HEK293 (cell line): Measurements from ENCODE around the gene FGD5.

Source experiments
- CTCF ChIA-PET: fragments of 350-600 bp; formaldehyde crosslinking; extraction: SDS; loops from one replicate; lab custom pipeline; 2021; ENCODE audit warnings: antibody characterized with exemption; lab: Yijun Ruan, JAX
- POLR2A ChIA-PET: fragments of 300-600 bp; formaldehyde crosslinking; extraction: SDS; loops from one replicate; lab custom pipeline; 2020; ENCODE audit warnings: antibody characterized with exemption, inconsistent platforms; lab: Yijun Ruan, JAX
- H3K27ac ChIP-seq: fragments of 200-500 bp; sonication (Bioruptor generic); 2 replicates; pipeline ENCODE4 v1.5.1; 2014; ENCODE audit warnings: low read depth, low read length, control low read depth, inconsistent platforms; ENCODE audit errors: extremely low read depth
- H3K36me3 ChIP-seq, 2 experiments: fragments of 200-500 bp in 1 of 2; sonication (Bioruptor generic) in 1 of 2; 1 replicate in 1 of 2; 2 replicates in 1 of 2; pipeline ENCODE4 v1.5.1; 2014 to 2017; ENCODE audit warnings: inconsistent platforms in 2 of 2, low read length in 2 of 2; ENCODE audit not compliant: control insufficient read depth in 2 of 2, insufficient read depth in 1 of 2
- H3K4me1 ChIP-seq: fragments of 200-500 bp; sonication (Bioruptor generic); 2 replicates; pipeline ENCODE4 v1.5.1; 2014; ENCODE audit warnings: mild to moderate bottlenecking, low read length, inconsistent platforms; ENCODE audit not compliant: control insufficient read depth, insufficient read depth
- H3K4me3 ChIP-seq: 2 replicates; pipeline ENCODE4 v1.5.1; 2011; ENCODE audit warnings: low read depth, mild to moderate bottlenecking, control low read depth, low read length, moderate library complexity
- H3K9me3 ChIP-seq: fragments of 200-500 bp; sonication (Bioruptor generic); 2 replicates; pipeline ENCODE4 v1.5.1; 2014; ENCODE audit warnings: low read depth, low read length, inconsistent platforms; ENCODE audit not compliant: control insufficient read depth, insufficient read depth
- INSM2 ChIP-seq: fragments of 450-650 bp; formaldehyde crosslinking; IDR thresholded peaks from 2 replicates; pipeline ENCODE4 v1.5.1; 2016; ENCODE audit warnings: missing biosample characterization, missing genetic modification characterization
- KLF17 ChIP-seq: fragments of 450-650 bp; formaldehyde crosslinking; IDR thresholded peaks from 2 replicates; pipeline ENCODE4 v1.5.1; 2016; ENCODE audit warnings: missing biosample characterization, missing genetic modification characterization
- KLF9 ChIP-seq: fragments of 450-650 bp; formaldehyde crosslinking; IDR thresholded peaks from 2 replicates; pipeline ENCODE4 v1.5.1; 2016; ENCODE audit warnings: missing biosample characterization, missing genetic modification characterization, low read depth
- YY1 ChIP-seq: fragments of 450-650 bp; formaldehyde crosslinking; IDR thresholded peaks from 2 replicates; pipeline ENCODE4 v1.5.1; 2018; ENCODE audit warnings: missing biosample characterization, missing genetic modification characterization
- ZBTB26 ChIP-seq: fragments of 450-650 bp; formaldehyde crosslinking; optimal IDR thresholded peaks from 2 replicates; pipeline ENCODE3; 2016; ENCODE audit warnings: missing biosample characterization, mild to moderate bottlenecking, missing genetic modification characterization
- ZBTB44 ChIP-seq: fragments of 450-650 bp; IDR thresholded peaks from 2 replicates; pipeline ENCODE4 v1.5.1; 2018; ENCODE audit warnings: missing biosample characterization, mild to moderate bottlenecking, missing genetic modification characterization
- ZIC2 ChIP-seq: fragments of 450-650 bp; formaldehyde crosslinking; IDR thresholded peaks from 2 replicates; pipeline ENCODE4 v1.5.1; 2016; ENCODE audit warnings: missing biosample characterization, missing genetic modification characterization
- ZNF10 ChIP-seq: fragments of 450-650 bp; formaldehyde crosslinking; IDR thresholded peaks from 2 replicates; pipeline ENCODE4 v1.5.1; 2017; ENCODE audit warnings: missing biosample characterization, missing genetic modification characterization
- ZNF112 ChIP-seq: fragments of 450-650 bp; formaldehyde crosslinking; IDR thresholded peaks from 2 replicates; pipeline ENCODE4 v1.5.0; 2017; ENCODE audit warnings: missing biosample characterization, missing genetic modification characterization
- ZNF169 ChIP-seq: fragments of 450-650 bp; formaldehyde crosslinking; IDR thresholded peaks from 2 replicates; pipeline ENCODE4 v1.5.1; 2016; ENCODE audit warnings: missing biosample characterization, missing genetic modification characterization
- ZNF211 ChIP-seq: fragments of 450-650 bp; formaldehyde crosslinking; IDR thresholded peaks from 2 replicates; pipeline ENCODE4 v1.5.1; 2016; ENCODE audit warnings: low read depth, missing biosample characterization, missing genetic modification characterization
- ZNF501 ChIP-seq: fragments of 450-650 bp; formaldehyde crosslinking; IDR thresholded peaks from 2 replicates; pipeline ENCODE4 v1.5.1; 2016; ENCODE audit warnings: missing biosample characterization, missing genetic modification characterization
- ZNF626 ChIP-seq: fragments of 450-650 bp; sonication (Bioruptor Pico); formaldehyde crosslinking; IDR thresholded peaks from 2 replicates; pipeline ENCODE4 v1.5.1; 2018; ENCODE audit warnings: missing biosample characterization, missing genetic modification characterization, inconsistent platforms
- ZNF792 ChIP-seq: fragments of 450-650 bp; formaldehyde crosslinking; IDR thresholded peaks from 2 replicates; pipeline ENCODE4 v1.5.1; 2016; ENCODE audit warnings: missing biosample characterization, missing genetic modification characterization
- TF ChIP-seq, protein P1 (sequence below): fragments of 450-650 bp; formaldehyde crosslinking; IDR thresholded peaks from 2 replicates; pipeline ENCODE4 v1.5.1; 2017; ENCODE audit warnings: missing biosample characterization, missing genetic modification characterization

FGD5 gene

DNA sequence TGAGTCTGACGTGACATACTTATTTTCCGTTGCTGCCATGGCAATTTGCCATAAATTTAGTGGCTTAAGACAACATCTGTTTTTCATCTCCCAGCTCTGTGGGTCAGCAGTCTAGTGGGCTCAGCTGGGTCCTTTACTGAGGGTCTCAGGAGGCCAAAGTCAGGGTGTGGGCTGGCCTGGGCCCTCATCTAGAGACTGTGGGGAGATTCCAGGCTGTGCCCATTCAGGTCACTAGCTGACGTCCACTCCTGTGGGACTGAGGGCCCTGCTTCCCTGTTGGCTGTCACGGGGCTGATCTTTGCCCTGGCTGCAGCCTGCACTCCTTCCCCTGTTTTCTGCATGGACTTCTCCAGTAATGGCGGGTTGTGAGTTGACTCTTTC lies 19.1 kb downstream of the FGD5 start:
- no peak overlapping the region for H3K4me3 ChIP-seq
- H3K4me1 ChIP-seq = no peaks in the 10 kb centered on the region
- TF ChIP-seq ZNF626 (tag by site-specific recombination) (no peak), KLF9 (tag by site-specific recombination) (no peak), ZIC2 (tag by site-specific recombination) (no peak), ZBTB44 (tag by site-specific recombination) (no peak), ZBTB26 (tag by site-specific recombination) (no peak), KLF17 (no peak), ZNF10 (tag by site-specific recombination) (no peak), YY1 (tag by site-specific recombination) (no peak), ZNF112 (tag by site-specific recombination) (no peak), INSM2 (tag by site-specific recombination) (no peak), ZNF211 (tag by site-specific recombination) (no peak)
- no peaks in the 10 kb centered on the region for H3K9me3 ChIP-seq
- ChIA-PET POLR2A (no interaction called here), CTCF (interaction anchor here (0.6 kb wide), 2 partner anchors 82 to 753 kb away, joined by 3 read pairs; no protein-coding TSS in a partner anchor)
- no peak overlapping the region for H3K27ac ChIP-seq
- no peaks in the 10 kb centered on the region for H3K36me3 ChIP-seq

GRCh38 chr3:14839236-14839635 lies 20.5 kb downstream of the FGD5 start:
- POLR2A ChIA-PET = no interaction called here
- no peak overlapping the region for H3K27ac ChIP-seq
- H3K9me3 ChIP-seq = no peaks in the 10 kb centered on the region
- no peak overlapping the region for H3K4me3 ChIP-seq
- no peaks in the 10 kb centered on the region for H3K4me1 ChIP-seq
- CTCF ChIA-PET = interaction anchor here (0.5 to 1.5 kb wide), 5 partner anchors 13 to 301 kb away, joined by 3 to 8 read pairs (median 3); no protein-coding TSS in a partner anchor
- TF ChIP-seq, protein P1, sequence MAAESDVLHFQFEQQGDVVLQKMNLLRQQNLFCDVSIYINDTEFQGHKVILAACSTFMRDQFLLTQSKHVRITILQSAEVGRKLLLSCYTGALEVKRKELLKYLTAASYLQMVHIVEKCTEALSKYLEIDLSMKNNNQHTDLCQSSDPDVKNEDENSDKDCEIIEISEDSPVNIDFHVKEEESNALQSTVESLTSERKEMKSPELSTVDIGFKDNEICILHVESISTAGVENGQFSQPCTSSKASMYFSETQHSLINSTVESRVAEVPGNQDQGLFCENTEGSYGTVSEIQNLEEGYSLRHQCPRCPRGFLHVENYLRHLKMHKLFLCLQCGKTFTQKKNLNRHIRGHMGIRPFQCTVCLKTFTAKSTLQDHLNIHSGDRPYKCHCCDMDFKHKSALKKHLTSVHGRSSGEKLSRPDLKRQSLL = no peak
- no peak for TF ChIP-seq ZNF792 (tag by site-specific recombination)
- no peak for TF ChIP-seq ZNF501
- H3K36me3 ChIP-seq = no peaks in the 10 kb centered on the region

- Histone ChIP-seq H3K27ac (no peak overlapping the region), H3K9me3 (no peaks in the 10 kb centered on the region), H3K4me3 (no peak overlapping the region), H3K4me1 (no peaks in the 10 kb centered on the region)
- CTCF ChIA-PET = interaction anchor here (0.6 kb wide), 1 partner anchor 9 kb away, joined by 3 read pairs; no protein-coding TSS in a partner anchor
- POLR2A ChIA-PET = no interaction called here
- no peak for TF ChIP-seq ZNF169 (tag by site-specific recombination)
- TF ChIP-seq, all 188 proteins: peak for 0
- no peaks in the 10 kb centered on the region for H3K36me3 ChIP-seq
These were observed 23.1 kb downstream of the FGD5 start for GRCh38 chr3:14841836-14842235.
